NCI-H446 treated with DMSO at 0.1 percent for 48 hours (cell line): ENCODE measurements around the gene PLEKHG3.

Source experiments
- DNase-seq: peaks from one replicate; lab custom pipeline; 2025; lab: John Stamatoyannopoulos, UW

The PLEKHG3 gene

GRCh38 chr14:64727551-64728071 lies 23.4 kb downstream of the PLEKHG3 start:
- DNase-seq = no peak

- DNase-seq = no peak
These were observed 23.9 kb downstream of the PLEKHG3 start for GRCh38 chr14:64728106-64728505.

DNA sequence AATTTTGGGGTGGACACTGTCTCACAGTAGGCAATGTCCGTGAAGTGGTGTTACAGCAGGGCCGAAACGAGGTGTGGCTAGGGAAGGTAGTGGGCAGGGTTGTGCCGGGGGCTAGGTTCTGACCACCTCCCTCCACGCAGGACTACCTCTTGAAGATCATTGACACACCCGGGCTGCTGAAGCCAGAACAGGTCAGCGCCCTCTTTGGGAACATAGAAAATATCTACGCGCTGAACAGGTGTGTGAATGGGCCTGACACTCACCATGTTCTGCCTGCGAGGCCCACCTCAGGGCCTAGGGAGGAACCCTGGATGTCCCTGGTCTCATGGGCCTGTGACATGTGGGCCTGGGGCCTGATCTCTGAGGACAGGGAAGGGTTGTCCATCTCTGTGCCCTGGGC lies 24.6 kb downstream of the PLEKHG3 start:
- DNase-seq = no peak

GRCh38 chr14:64729386-64730060 lies 25.3 kb downstream of the PLEKHG3 start:
- DNase-seq = no peak

GRCh38 chr14:64730061-64730440 lies 25.8 kb downstream of the PLEKHG3 start:
- no peak for DNase-seq

GRCh38 chr14:64730681-64731080 lies 26.5 kb downstream of the PLEKHG3 start:
- DNase-seq = no peak

DNA sequence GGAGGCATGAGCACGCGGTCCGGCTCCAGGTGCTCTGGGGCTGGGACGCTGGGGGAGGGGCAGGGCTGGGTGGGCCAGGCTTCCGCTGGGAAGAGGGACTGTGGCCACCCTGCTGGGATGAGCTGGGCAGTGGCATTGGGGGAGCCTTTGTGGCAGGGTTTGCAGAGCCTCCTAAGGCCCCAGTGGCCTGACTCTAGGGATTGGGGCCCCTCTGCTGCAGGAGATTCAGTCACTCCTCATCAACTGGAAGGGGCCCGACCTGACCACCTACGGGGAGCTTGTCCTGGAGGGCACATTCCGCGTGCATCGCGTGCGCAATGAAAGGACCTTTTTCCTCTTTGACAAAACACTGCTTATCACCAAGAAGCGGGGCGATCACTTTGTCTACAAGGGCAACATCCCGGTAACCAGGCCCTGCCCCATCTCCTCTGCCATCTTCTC lies 26.9 kb downstream of the PLEKHG3 start:
- DNase-seq = no peak

DNA sequence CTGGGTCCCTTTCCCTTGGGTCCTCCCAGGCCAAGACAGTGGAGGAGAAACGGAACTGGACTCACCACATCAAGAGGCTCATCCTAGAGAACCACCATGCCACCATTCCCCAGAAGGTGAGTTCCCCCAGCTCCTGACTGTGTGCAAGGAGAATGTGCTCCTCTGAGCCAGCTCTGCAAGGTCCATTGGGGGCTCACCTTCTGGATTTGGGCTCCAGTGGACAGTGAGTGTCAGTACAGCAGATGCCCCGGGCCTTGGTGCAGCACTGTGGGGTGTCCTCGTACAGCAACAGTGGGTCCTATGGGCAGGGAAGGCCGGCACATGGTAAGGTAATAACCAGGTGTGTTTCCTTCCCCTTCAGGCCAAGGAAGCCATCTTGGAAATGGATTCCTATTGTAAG lies 27.8 kb downstream of the PLEKHG3 start:
- DNase-seq = no peak

GRCh38 chr14:64732536-64733120 lies 28.4 kb downstream of the PLEKHG3 start:
- DNase-seq = no peak

GRCh38 chr14:64733321-64733720 lies 29.1 kb downstream of the PLEKHG3 start:
- no peak for DNase-seq

DNA sequence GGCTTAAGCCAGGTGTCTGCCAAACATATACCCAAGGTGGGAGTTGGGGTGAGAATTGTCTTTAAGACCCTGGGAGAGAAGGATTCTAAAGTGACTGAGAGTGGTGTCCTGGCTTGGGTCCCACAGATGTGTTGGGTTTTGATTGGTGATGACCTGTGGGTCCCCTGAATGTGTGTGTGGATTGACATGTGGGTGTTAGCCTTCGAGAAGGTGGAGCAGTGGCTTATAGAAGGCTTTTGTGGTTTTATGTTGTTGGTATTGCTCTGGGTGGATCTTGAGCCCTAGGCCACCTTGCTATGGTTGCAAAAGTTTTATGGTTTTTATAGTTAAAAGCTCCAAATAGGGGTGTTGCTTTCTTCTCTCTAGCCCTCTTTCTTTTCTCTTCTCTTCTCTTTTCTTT lies 29.7 kb downstream of the PLEKHG3 start:
- DNase-seq = no peak

- no peak for DNase-seq
These were observed 30.8 kb downstream of the PLEKHG3 start for GRCh38 chr14:64734990-64735389.

DNA sequence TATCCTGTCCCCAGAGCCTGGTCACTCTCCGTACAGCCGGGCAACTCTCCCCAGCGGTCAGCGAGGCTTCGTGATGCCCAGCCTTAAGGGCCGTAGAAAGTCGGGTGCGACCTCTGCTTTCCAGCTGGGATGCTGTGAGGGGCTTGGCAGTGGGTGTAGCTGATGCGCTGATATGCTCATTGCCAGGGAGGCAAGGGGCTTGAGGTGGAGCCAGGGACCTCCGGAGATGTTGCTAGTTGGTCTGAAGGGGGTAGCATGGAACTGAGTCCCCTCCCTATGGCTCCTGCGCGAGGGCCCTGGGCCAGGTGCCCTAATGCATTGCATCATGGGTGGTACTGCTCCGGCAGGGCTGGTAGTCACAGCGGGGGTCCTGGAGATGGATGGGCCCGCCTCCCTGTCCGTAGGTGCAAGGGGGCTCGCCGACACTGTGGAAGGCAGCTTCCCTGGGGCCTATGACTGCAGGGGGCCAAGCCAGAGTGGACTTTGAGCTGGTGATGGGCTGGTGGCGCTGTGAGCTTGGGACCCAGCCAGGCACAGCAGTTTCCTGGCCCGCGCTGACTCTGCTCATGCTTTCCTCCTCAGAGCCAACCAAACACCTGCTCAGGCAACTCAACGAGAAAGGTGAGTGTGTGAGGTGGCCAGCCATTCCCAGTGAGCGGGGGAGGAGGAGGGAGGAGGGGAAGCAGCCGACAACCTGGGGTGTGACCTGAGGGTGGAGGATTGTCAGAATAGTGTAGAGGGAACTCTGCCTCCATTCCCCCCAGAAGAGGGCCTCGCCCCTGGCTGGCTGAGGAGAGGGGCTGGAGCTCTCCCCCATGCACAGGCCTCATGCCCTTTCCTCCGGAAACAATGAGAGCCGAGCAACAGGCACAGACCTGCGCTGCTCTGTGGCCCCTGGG lies 32.3 kb downstream of the PLEKHG3 start:
- DNase-seq = no peak

DNA sequence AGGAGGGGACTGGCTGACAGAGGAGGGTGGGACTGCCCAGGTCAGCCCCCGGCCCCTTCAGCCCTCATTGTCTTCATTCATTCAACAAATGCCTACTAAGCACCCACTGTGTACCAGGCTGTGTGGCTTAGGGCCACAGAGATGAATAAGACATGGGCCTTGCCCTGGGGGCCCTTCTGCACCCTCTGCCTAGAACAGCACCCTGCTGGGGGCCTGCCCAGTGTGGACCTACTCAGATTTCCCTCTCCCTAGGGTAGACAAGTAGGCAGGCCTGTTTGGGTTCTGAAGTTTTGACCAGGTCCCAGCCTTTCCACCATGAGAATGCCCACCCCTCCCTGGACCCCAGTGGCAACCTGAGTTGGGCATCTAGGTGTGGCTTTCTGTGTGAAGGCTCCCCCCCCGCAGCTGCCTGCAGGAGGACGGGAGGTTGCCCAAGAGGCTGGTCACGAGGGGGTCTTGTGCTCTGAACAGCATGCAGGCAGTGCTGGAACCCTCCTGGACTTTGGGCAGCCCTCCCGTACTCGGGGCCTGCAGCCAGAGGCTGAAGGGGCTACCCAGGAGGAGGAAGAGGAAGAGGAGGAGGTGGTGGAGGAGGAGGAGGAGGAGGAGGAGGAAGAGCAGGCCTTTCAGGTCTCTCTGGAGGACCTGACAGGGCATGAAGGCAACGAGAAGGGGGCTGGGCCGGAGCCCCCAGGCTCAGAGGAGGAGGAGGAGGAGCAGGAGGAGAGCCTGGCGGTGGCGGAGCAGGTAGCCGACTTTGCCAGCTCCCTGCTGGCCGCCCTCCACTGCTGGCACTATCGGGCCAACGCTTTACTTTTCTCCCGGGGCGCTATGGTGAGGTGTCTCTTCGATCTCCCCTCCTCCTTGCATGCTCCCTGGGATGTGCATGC lies 33.4 kb downstream of the PLEKHG3 start:
- no peak for DNase-seq

DNA sequence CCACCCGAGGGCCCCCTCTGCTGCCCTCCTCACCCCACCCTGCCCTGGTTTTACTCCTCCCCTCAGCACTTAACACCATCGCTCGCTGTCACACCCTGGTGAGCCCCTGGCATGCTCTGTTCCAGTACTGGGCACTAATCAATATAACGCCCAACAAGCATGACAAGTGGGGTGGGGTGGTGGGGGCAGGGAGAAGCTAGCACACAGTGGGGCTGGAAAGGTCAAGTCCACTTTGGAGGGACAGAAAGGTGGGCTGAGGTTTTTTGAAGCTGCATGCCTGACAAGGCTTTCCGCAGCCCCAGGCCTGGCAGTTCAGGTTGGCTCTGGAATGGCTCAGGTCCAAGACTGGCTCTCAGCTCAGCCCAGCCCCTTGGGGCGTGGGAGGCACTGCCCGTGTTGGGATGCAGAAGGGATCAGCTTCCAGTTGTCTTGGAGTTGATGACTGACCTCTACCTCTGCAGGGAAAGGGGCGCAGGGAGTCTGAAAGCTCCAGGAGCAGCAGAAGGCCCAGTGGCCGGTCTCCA lies 34.1 kb downstream of the PLEKHG3 start:
- no peak for DNase-seq

DNA sequence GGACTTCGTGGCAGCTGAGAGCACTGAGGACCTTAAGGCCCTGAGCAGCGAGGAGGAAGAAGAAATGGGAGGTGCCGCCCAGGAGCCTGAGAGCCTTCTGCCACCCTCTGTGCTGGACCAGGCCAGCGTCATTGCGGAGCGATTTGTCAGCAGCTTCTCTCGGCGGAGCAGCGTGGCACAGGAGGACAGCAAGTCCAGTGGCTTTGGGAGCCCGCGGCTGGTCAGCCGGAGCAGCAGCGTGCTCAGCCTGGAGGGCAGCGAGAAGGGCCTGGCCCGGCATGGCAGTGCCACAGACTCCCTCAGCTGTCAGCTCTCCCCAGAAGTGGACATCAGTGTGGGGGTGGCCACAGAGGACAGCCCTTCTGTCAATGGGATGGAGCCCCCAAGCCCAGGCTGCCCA lies 37.0 kb downstream of the PLEKHG3 start:
- no peak for DNase-seq

GRCh38 chr14:64741961-64742360 lies 37.7 kb downstream of the PLEKHG3 start:
- no peak for DNase-seq

DNA sequence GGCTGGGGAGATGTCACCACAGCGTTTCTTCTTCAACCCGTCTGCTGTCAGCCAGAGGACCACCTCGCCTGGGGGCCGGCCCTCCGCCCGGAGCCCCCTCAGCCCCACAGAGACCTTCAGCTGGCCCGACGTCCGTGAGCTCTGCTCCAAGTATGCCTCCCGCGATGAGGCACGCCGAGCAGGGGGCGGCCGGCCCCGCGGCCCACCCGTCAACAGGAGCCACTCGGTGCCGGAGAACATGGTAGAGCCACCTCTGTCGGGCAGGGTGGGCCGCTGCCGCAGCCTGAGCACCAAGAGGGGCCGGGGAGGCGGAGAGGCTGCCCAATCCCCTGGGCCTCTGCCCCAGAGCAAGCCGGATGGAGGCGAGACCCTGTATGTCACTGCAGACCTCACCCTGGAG lies 38.8 kb downstream of the PLEKHG3 start:
- DNase-seq = no peak

GRCh38 chr14:64745511-64746091 lies 41.4 kb downstream of the PLEKHG3 start:
- no peak for DNase-seq

GRCh38 chr14:64746298-64747250 lies 42.4 kb downstream of the PLEKHG3 start:
- DNase-seq = no peak
